Thyroid gland (tissue), 4 donors: ENCODE measurements around the gene CDK5RAP2. TPM values are rescaled to one million over a fixed set of nuclear protein-coding genes. Genes with fewer than 3 reads are reported as not detected.

Experiments
- DNase-seq, 2 donors: peaks; one replicate each; pipeline ENCODE4 v3.0.0-alpha.2; 2019
- H3K27ac ChIP-seq, 3 donors: fragments of 200-600 bp; sonication (generic); 1 replicate in 2 of 3; 2 replicates in 1 of 3; pipeline ENCODE4 v1.5.1; 2016 to 2019; ENCODE audit warnings: mild to moderate bottlenecking in 1 of 3, moderate library complexity in 1 of 3
- H3K27me3 ChIP-seq: fragments of 200-600 bp; sonication (generic); one replicate; pipeline ENCODE4 v1.5.1; 2019
- H3K36me3 ChIP-seq, 2 donors: fragments of 200-600 bp; sonication (generic); one replicate each; pipeline ENCODE4 v1.5.1; 2016 to 2019
- H3K4me1 ChIP-seq, 2 donors: fragments of 200-600 bp; sonication (generic); one replicate each; pipeline ENCODE4 v1.5.1; 2017 to 2019
- H3K4me3 ChIP-seq, 3 donors: fragments of 200-600 bp; sonication (generic); replicated peaks in 1 of 3; 1 replicate in 2 of 3; 2 replicates in 1 of 3; pipeline ENCODE4 v1.5.1; 2016; ENCODE audit warnings: mild to moderate bottlenecking in 1 of 3
- H3K9me3 ChIP-seq: fragments of 200-600 bp; sonication (generic); one replicate; pipeline ENCODE4 v1.5.1; 2017
- CTCF ChIP-seq, 6 experiments: fragments of 200-600 bp in 3 of 6; fragments of 450-650 bp in 3 of 6; sonication (generic) in 3 of 6; IDR thresholded peaks; one replicate each; pipeline ENCODE4 v1.5.1; 2016 to 2019; ENCODE audit warnings: antibody characterized with exemption in 6 of 6, mild to moderate bottlenecking in 2 of 6, inconsistent platforms in 1 of 6, moderate library complexity in 1 of 6
- POLR2A ChIP-seq, 2 donors: fragments of 450-650 bp; IDR thresholded peaks; one replicate each; pipeline ENCODE4 v1.6.1; 2017; ENCODE audit warnings: antibody characterized with exemption in 2 of 2, mild to moderate bottlenecking in 2 of 2, moderate library complexity in 1 of 2
- WGBS, 2 donors: methylation state at CpG; one replicate each; pipeline ENCODE4 v1.1.5; 2017; 5-methylcytosine and 5-hydroxymethylcytosine counted together
- intact Hi-C: fragments of 100-400 bp; cut with DNase I; formaldehyde crosslinking; loops from one replicate; pipeline ENCODE4 v1.15.1; 2023
- total RNA-seq, 4 donors: library from RNA; depleted of rRNA; stranded (reverse); fragments of >200 nt; gene quantifications; one replicate each; pipeline ENCODE4 v1.2.3, GENCODE V29; 2016

The CDK5RAP2 gene
- total RNA-seq, 4 donors from 2014 or later: 39.5 to 51.9 (median 46.9) TPM

- no peak for TF ChIP-seq CTCF (IDR thresholded peaks at IDR 0.05)
- no peaks in the 10 kb centered on the region for H3K4me1 ChIP-seq
- H3K9me3 ChIP-seq: no peaks in the 10 kb centered on the region
- intact Hi-C loops: no loop called here
- H3K36me3 ChIP-seq: peaks cover 5 to 9% of the 10 kb centered on the region in 2 donors
- H3K27me3 ChIP-seq: no peaks in the 10 kb centered on the region
- H3K27ac ChIP-seq: no peak overlapping the region
- no peak for DNase-seq
- H3K4me3 ChIP-seq: no peak overlapping the region
- WGBS, 2 donors: 90 to 96% methylated on average over 3 of the region's 3 CpGs
These were observed 125.5 kb downstream of the CDK5RAP2 start for GRCh38 chr9:120454467-120454866.

- TF ChIP-seq POLR2A (IDR thresholded peaks at IDR 0.05): no peak
- TF ChIP-seq CTCF (IDR thresholded peaks at IDR 0.05): no peak
- no peak overlapping the region for H3K4me3 ChIP-seq
- no peaks in the 10 kb centered on the region for H3K9me3 ChIP-seq
- 98 to 100% methylated on average over 4 of the region's 4 CpGs for WGBS, 2 donors
- H3K27ac ChIP-seq: no peak overlapping the region
- intact Hi-C loops: no loop called here
- H3K36me3 ChIP-seq: peaks cover 5 to 9% of the 10 kb centered on the region in 2 donors
- no peaks in the 10 kb centered on the region for H3K4me1 ChIP-seq
- no peak for DNase-seq
- H3K27me3 ChIP-seq: no peaks in the 10 kb centered on the region
These were observed 126.2 kb downstream of the CDK5RAP2 start for GRCh38 chr9:120453792-120454191.

GRCh38 chr9:120452631-120453030 lies 127.3 kb downstream of the CDK5RAP2 start:
- Histone ChIP-seq H3K4me1 (no peaks in the 10 kb centered on the region), H3K27ac (no peak overlapping the region), H3K36me3 (peaks cover 0 to 7% of the 10 kb centered on the region in 2 donors), H3K4me3 (no peak overlapping the region), H3K9me3 (no peaks in the 10 kb centered on the region), H3K27me3 (no peaks in the 10 kb centered on the region)
- WGBS, 2 donors: 76 to 88% methylated on average over 3 of the region's 3 CpGs
- intact Hi-C loops: no loop called here
- no peak for TF ChIP-seq POLR2A (IDR thresholded peaks at IDR 0.05)
- no peak for TF ChIP-seq CTCF (IDR thresholded peaks at IDR 0.05)
- DNase-seq: no peak

GRCh38 chr9:120450916-120451315 lies 129.1 kb downstream of the CDK5RAP2 start:
- 88 to 92% methylated on average over 3 of the region's 3 CpGs for WGBS, 2 donors
- Histone ChIP-seq H3K9me3 (no peaks in the 10 kb centered on the region), H3K27me3 (no peaks in the 10 kb centered on the region), H3K27ac (no peak overlapping the region), H3K36me3 (peaks cover 0 to 2% of the 10 kb centered on the region in 2 donors), H3K4me1 (no peaks in the 10 kb centered on the region), H3K4me3 (no peak overlapping the region)
- intact Hi-C loops: no loop called here
- no peak for DNase-seq
- TF ChIP-seq CTCF (IDR thresholded peaks at IDR 0.05) (no peak), POLR2A (IDR thresholded peaks at IDR 0.05) (no peak)

GRCh38 chr9:120449566-120449965 lies 130.4 kb downstream of the CDK5RAP2 start:
- H3K4me1 ChIP-seq: no peaks in the 10 kb centered on the region
- H3K4me3 ChIP-seq: no peak overlapping the region
- no peaks in the 10 kb centered on the region for H3K9me3 ChIP-seq
- 98% methylated on average over 2 of the region's 2 CpGs for WGBS, 2 donors
- no peak for DNase-seq
- intact Hi-C loops: no loop called here
- H3K27me3 ChIP-seq: no peaks in the 10 kb centered on the region
- peaks cover 0 to 2% of the 10 kb centered on the region in 2 donors for H3K36me3 ChIP-seq
- no peak overlapping the region for H3K27ac ChIP-seq
- TF ChIP-seq CTCF (IDR thresholded peaks at IDR 0.05) (no peak), POLR2A (IDR thresholded peaks at IDR 0.05) (no peak)
